Mucosa of stomach (tissue), 1 donor: Measurements from ENCODE around the gene LPIN1.
"Not testable (repeated sequence)": the region's sequence is repeated elsewhere in the genome, so short reads cannot be mapped to it uniquely, and the experiment has no call there.

Experiments
- H3K27me3 ChIP-seq: one replicate; pipeline ENCODE4 v1.7.0; 2013; ENCODE audit warnings: mild to moderate bottlenecking, low read length; ENCODE audit not compliant: control insufficient read depth, insufficient read depth
- H3K36me3 ChIP-seq: one replicate; pipeline ENCODE4 v1.7.0; 2013; ENCODE audit warnings: low read length; ENCODE audit not compliant: control insufficient read depth, insufficient read depth
- H3K4me1 ChIP-seq: one replicate; pipeline ENCODE4 v1.7.0; 2013; ENCODE audit warnings: mild to moderate bottlenecking, low read length; ENCODE audit not compliant: control insufficient read depth, insufficient read depth
- H3K4me3 ChIP-seq: one replicate; pipeline ENCODE4 v1.7.0; 2013; ENCODE audit warnings: low read length
- H3K9ac ChIP-seq: one replicate; pipeline ENCODE4 v1.7.0; 2013; ENCODE audit warnings: mild to moderate bottlenecking, low read length, moderate library complexity
- H3K9me3 ChIP-seq: one replicate; pipeline ENCODE4 v1.7.0; 2013; ENCODE audit warnings: mild to moderate bottlenecking, low read length, moderate library complexity; ENCODE audit not compliant: control insufficient read depth
- donor health status: Pancreatic carcinoma.

Gene LPIN1

DNA sequence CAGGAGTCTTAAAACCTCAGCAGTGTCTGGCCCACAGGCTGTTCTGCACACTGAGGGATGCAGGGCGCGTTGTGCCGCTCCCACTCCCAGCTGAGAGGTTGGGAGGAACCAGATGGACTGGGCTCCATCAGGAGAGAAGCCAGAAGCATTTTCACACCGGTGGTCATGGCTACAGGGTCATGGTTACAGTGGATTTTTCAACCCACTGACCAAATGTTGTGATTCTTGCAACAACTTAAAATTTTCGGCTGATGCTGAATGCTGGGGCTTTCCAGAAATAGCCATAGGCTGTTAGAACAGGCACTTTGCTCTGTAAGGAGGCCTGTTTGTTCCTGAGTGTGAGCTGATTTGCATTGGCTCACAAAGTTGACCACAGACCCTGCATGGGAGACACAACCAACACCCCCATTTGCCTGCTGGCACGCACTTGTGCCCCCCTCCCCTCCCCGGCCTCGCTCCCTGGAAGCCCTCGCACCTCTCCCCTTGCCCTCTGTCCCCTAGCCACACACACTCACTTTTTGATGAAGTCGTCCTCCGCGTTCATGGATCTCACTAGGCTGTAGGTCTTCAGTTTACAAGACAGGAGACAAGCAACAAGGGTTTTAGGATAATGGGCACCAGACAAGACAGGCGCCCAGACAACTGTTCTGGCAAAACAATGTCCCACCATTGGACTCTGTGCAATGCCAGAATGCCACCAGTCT lies 3.4 kb downstream of the LPIN1 start:
- Histone ChIP-seq H3K9me3 (no peaks in the 10 kb centered on the region), H3K4me3 (no peak overlapping the region), H3K4me1 (peaks cover 45% of the 10 kb centered on the region), H3K9ac (no peak overlapping the region), H3K36me3 (no peaks in the 10 kb centered on the region), H3K27me3 (no peaks in the 10 kb centered on the region)

DNA sequence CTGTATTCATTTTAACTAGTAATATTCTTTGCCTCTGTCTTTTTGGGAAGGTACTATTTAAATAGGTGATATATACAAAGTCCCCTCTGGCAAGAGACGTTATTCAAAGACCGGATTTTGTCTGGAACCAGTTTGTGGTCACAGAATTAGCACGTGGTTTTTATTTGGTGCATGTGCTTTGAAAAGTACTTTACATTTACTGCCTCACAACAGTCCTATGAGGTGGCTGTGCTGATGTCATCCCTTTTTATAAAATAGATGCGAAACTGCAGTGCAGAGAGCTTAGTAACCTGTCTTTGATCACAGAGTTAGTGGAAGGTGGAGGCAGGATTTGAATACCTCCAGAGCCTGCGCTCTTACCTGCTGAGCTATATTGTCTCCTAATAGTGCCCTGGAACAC lies 4.0 kb downstream of the LPIN1 start:
- peaks cover 42% of the 10 kb centered on the region for H3K4me1 ChIP-seq
- no peak overlapping the region for H3K9ac ChIP-seq
- no peaks in the 10 kb centered on the region for H3K36me3 ChIP-seq
- H3K9me3 ChIP-seq: no peaks in the 10 kb centered on the region
- H3K4me3 ChIP-seq: no peak overlapping the region
- H3K27me3 ChIP-seq: no peaks in the 10 kb centered on the region

DNA sequence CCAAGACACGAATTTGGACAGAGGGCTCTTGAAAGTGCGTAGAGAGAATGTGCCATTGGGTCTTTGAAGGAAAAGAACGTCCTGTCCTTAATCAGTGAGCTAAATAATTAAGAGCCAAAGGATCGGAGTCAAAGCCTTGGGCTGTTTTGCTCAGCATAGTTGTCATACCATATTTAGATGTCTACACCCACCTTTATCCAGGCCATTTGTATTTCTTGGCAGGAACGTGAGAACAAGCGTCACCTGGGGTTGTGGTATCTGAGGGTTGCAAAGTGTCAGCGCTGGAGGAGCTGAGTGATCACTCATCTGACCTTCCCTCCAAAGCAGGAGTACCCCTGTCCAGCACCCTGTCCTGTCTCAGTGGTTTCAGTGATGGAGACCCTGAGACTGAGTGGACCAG lies 4.5 kb downstream of the LPIN1 start:
- no peak overlapping the region for H3K4me3 ChIP-seq
- H3K27me3 ChIP-seq: no peaks in the 10 kb centered on the region
- peaks cover 39% of the 10 kb centered on the region for H3K4me1 ChIP-seq
- no peaks in the 10 kb centered on the region for H3K9me3 ChIP-seq
- H3K9ac ChIP-seq: no peak overlapping the region
- H3K36me3 ChIP-seq: no peaks in the 10 kb centered on the region

DNA sequence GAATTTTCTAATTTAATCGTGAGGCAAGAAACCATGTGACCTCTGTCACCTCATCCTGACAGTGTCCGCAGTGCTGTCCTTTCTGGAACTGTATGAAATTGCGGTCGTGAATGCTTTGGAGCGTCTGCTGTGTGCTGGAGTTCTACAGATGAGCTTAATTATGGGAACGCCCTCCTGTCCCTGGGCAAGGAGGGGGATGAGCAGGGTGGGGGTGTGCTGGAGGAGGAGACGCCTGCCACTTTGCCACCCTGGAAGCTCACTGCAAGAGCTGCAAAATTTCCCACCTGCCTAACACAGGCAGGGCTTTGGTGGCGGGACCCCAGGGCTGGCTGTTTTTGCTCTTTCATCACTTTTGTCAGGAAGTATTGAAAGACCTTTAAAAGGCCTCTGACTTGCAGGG lies 6.5 kb downstream of the LPIN1 start:
- Histone ChIP-seq H3K36me3 (no peaks in the 10 kb centered on the region), H3K27me3 (no peaks in the 10 kb centered on the region), H3K9ac (peak overlapping the region; percentile 37), H3K4me3 (no peak overlapping the region), H3K4me1 (peaks cover 26% of the 10 kb centered on the region), H3K9me3 (no peaks in the 10 kb centered on the region)

DNA sequence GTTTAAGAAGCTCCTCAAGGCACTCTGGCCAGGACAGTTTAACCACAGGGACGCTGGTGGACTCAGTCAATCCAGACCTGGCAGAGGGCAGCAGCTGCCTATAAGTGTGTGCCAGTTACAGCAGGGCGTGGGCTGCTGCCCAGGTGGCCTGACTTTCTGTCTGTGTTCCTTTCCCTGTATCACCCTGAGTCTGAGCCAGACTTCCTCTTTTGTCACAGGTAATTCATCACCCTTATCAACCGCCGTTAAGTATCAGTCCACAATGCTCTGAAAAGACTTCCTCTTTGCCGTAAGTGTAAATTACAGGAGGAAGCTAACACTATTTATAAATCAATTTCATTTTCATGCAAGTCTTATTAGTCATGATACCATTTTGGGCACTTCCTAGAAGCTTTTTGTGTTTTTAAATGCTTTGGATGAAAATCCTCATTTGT lies 7.0 kb downstream of the LPIN1 start:
- no peaks in the 10 kb centered on the region for H3K36me3 ChIP-seq
- H3K9ac ChIP-seq: peak overlapping the region; percentile 44
- peaks cover 21% of the 10 kb centered on the region for H3K4me1 ChIP-seq
- peak overlapping the region; percentile 18 for H3K4me3 ChIP-seq
- H3K27me3 ChIP-seq: no peaks in the 10 kb centered on the region
- H3K9me3 ChIP-seq: no peaks in the 10 kb centered on the region

DNA sequence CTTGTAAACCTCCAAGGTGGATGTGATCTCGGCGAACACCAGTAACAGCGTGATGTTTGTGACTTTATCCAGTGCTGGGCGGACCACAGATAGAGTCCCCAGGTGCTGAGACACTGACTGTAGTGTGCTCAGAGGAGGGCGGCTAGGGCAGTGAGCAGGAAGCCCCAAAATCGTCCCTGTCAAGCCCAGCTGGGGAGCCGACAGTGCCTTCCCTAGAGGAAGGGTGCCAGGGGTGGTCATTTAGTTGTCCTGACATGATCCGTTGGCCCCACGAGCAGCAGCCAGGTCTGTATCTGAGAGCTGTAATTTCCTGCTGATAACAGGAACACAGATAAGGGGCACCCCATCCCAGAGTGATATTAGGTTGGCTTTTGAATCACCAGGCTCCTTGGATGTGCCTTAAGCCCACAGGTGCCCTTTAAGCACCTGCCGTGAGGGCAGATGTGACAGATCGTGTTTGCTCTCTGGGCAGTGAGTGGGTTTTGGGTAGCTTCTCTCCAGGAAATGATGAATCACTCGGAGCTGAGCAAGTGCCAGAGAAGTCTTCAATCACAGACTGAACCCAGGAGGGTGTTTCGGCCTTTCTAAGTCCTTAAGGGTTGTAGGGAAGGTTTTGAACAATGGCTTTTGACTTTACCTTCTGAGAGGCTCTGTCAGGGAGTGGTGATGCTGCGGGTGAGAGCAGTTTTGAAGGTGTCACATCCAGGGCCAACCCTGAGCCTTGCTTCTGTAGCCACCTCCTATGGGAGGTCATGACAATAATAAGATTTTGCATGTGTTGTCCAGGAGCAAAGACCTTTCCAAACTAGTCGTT lies 7.7 kb downstream of the LPIN1 start:
- Histone ChIP-seq H3K9me3 (no peaks in the 10 kb centered on the region), H3K9ac (peak overlapping the region; percentile 44), H3K4me1 (peaks cover 21% of the 10 kb centered on the region), H3K4me3 (peak overlapping the region; percentile 18), H3K27me3 (no peaks in the 10 kb centered on the region), H3K36me3 (no peaks in the 10 kb centered on the region)

DNA sequence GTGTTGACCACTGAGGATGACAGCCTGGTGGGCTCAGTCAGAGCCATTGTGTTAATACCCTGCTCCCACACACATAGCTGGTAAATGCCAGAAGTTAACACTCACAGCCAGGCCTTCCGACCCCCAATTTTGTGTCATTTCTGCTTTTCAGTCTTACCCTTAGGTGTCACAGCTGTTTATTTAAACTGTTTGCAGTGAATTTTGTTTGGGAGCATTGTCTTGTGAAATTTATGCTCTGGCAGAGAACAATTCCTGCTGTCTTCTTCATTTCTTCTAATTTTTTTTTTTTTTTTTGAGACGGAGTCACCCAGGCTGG lies 8.2 kb downstream of the LPIN1 start:
- Histone ChIP-seq H3K36me3 (no peaks in the 10 kb centered on the region), H3K9ac (no peak overlapping the region), H3K27me3 (no peaks in the 10 kb centered on the region), H3K4me3 (no peak overlapping the region), H3K4me1 (peaks cover 21% of the 10 kb centered on the region), H3K9me3 (no peaks in the 10 kb centered on the region)

DNA sequence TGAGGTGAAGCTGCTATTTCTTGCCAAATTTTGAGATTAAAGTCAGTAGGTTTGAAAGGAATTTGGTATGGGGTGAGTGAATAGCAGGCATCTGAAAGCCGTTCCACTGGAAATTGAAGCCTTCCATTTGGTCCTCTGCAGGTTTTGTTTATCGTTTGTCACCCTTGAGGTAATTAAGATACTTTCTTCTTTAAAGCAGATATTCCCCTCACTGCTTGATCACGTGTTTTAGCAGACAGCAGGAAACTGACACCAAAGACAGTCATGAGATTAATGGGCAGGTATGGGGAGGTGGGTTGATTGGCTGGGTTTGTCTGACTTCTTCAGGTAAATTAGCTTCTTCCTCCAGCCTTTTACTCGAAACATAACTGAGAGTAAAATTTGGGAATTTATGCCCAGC lies 10.7 kb downstream of the LPIN1 start:
- Histone ChIP-seq H3K4me1 (peaks cover 33% of the 10 kb centered on the region), H3K9ac (no peak overlapping the region), H3K36me3 (no peaks in the 10 kb centered on the region), H3K27me3 (no peaks in the 10 kb centered on the region), H3K4me3 (no peak overlapping the region), H3K9me3 (no peaks in the 10 kb centered on the region)

DNA sequence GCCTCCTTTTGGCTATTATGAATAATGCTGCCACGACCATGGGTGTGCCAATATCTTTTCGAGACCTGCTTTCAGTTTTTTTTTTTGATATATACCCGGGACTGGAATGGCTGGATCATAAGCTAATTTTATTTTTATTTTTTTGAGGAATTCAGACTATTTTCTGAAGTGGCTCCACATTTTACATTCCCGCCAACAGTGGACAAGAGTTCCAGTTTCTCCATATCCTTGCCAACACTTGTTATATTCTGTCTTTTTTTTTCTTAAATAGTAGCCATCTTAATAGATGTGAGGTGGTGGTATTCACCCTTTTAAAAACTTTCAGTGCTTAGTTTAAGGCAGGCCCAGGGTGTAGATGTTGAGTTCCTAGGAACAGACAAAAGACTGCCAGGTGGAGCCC lies 11.8 kb downstream of the LPIN1 start:
- Histone ChIP-seq H3K36me3 (no peaks in the 10 kb centered on the region), H3K4me1 (peaks cover 27% of the 10 kb centered on the region), H3K27me3 (no peaks in the 10 kb centered on the region), H3K4me3 (no peak overlapping the region), H3K9me3 (no peaks in the 10 kb centered on the region), H3K9ac (no peak overlapping the region)

DNA sequence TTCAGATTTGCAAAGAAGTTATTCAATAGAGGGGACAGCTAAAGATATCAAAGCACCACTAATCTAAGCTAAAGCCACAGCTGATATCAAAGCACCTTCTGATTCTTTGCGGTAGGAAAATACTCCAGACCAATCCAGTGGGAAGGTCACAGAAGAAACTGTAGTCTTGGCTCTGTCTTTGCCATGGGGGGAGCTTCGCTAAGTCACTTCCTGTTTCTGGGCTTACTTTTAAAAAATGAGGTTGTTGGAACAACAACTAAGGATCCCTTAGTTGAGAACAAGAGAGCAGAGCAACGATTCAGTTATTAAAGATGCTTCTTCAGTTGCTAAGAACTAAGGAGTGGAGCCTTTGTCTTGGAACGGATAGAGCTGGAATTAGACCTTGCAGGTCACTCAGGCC lies 12.2 kb downstream of the LPIN1 start:
- Histone ChIP-seq H3K4me1 (peaks cover 24% of the 10 kb centered on the region), H3K4me3 (no peak overlapping the region), H3K9ac (no peak overlapping the region), H3K27me3 (no peaks in the 10 kb centered on the region), H3K9me3 (no peaks in the 10 kb centered on the region), H3K36me3 (no peaks in the 10 kb centered on the region)

DNA sequence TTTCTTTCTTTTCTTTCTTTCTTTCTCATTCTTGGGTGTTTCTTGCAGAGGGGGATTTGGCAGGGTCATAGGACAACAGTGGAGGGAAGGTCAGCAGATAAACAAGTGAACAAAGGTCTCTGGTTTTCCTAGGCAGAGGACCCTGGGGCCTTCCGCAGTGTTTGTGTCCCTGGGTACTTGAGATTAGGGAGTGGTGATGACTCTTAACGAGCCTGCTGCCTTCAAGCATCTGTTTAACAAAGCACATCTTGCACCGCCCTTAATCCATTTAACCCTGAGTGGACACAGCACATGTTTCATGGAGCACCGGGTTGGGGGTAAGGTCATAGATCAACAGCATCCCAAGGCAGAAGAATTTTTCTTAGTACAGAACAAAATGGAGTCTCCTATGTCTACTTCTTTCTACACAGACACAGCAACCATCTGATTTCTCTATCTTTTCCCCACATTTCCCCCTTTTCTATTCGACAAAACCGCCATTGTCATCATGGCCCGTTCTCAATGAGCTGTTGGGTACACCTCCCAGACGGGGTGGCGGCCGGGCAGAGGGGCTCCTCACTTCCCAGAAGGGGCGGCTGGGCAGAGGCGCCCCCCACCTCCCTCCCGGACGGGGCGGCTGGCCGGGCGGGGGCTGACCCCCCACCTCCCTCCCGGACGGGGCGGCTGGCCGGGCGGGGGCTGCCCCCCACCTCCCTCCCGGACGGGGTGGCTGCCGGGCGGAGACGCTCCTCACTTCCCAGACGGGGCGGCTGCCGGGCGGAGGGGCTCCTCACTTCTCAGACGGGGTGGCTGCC lies 12.9 kb downstream of the LPIN1 start:
- H3K27me3 ChIP-seq: not testable (repeated sequence)
- H3K4me1 ChIP-seq: peaks cover 21% of the 10 kb centered on the region

DNA sequence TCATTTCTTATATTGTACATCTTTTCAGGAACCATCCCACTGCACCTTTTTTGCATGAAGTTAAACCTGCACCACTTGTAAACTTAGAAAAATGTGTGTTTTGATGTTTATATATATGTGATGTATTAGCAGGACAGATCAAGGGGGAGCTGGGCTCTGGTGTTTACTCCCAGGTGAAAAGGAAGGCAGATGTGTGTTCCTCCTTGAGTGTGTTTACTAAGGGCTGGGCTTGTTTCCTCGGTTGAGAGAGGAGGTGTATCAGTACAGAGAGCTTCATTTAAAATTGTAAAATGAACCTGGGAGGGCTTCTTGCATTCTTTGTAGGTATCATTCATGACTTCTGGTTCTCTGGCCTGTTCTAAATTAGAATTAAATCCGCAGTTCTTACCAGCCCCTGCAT lies 14.8 kb downstream of the LPIN1 start:
- H3K4me3 ChIP-seq: no peak overlapping the region
- H3K9me3 ChIP-seq: no peaks in the 10 kb centered on the region
- H3K36me3 ChIP-seq: no peaks in the 10 kb centered on the region
- no peak overlapping the region for H3K9ac ChIP-seq
- H3K4me1 ChIP-seq: peaks cover 23% of the 10 kb centered on the region
- no peaks in the 10 kb centered on the region for H3K27me3 ChIP-seq

More for the DNA sequence above, 12.9 kb downstream of the LPIN1 start:
- not testable (repeated sequence) for H3K36me3 ChIP-seq, H3K4me3 ChIP-seq, H3K9ac ChIP-seq, H3K9me3 ChIP-seq
